Astrocyte of the cerebellum (primary cell): ENCODE results near the gene GNG12.

Experiments used
- DNase-seq: peaks from one replicate; pipeline ENCODE4 v3.0.0-alpha.2; 2011; ENCODE audit warnings: low read depth
- H3K4me3 ChIP-seq: 2 replicates; pipeline ENCODE4 v1.5.1; 2011; ENCODE audit warnings: mild to moderate bottlenecking, low read depth, low read length, moderate library complexity
- CTCF ChIP-seq: IDR thresholded peaks from 2 replicates; pipeline ENCODE4 v1.5.1; 2012; ENCODE audit warnings: low read length, low read depth, moderate library complexity, mild to moderate bottlenecking; ENCODE audit errors: missing control alignments
- in situ Hi-C: cut with HindIII; loops from 2 replicates; pipeline ENCODE4 v1.10.0; 2017; ENCODE audit warnings: low sequenced_read_pairs

Gene GNG12

GRCh38 chr1:67787746-67788145 is 45.5 kb downstream of the GNG12 start:
- no peak overlapping the region for H3K4me3 ChIP-seq
- DNase-seq, result no peak
- in situ Hi-C loops, result no loop called here
- no peak for TF ChIP-seq CTCF

GRCh38 chr1:67785847-67786753 is 47.2 kb downstream of the GNG12 start:
- TF ChIP-seq CTCF, result no peak
- no peak overlapping the region for H3K4me3 ChIP-seq
- in situ Hi-C loops, result no loop called here
- no peak for DNase-seq

DNA sequence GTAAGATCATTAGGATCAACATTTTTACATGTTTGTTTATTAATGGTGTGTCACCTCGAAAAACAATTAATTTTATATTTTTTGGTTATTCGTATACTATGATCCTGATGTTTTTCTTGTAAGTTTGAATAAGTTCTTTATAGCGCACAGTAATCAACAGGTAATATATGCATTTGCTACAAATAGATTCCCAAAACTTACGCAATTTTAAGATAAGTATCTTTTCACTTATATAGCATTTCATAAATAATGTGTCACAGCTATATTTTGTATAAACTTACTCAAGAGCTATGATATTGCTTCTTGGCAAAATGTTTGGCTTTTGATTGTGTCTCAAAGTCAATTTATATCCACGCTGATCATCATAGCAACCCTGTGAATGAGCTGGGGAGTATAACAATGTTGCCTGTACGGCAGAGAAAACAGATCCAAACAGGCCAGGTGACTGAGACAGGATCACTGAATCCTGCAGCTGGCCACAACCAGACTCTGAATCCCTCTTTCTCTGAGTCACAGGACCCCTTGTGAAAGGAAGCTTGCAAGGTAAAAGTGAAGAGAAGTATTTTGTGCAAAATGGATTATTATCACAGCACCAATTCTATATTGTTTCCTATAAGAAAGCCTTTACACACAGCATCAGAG is 48.6 kb downstream of the GNG12 start:
- no peak for DNase-seq
- no peak overlapping the region for H3K4me3 ChIP-seq
- no peak for TF ChIP-seq CTCF
- in situ Hi-C loops, result no loop called here

DNA sequence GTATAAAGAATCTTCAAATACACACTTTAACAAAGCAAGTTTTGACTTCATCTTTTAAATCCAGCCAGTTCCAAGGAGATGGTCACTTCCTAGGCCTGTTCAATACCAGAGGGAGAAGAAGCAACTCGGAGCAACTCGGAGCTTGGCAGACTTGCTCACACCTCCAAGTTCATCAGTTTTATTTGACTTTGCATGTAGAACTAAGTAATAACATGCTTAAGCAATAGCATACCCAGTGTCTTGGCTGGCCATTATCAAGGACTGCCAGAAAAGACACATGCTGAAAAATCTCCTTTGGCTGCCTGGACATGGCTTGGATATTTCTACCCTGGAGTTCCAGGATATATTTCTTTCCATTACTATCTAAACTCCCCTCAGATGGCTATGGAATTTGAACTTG is 52.6 kb downstream of the GNG12 start:
- in situ Hi-C loops, result no loop called here
- no peak for DNase-seq
- H3K4me3 ChIP-seq, result no peak overlapping the region
- no peak for TF ChIP-seq CTCF

DNA sequence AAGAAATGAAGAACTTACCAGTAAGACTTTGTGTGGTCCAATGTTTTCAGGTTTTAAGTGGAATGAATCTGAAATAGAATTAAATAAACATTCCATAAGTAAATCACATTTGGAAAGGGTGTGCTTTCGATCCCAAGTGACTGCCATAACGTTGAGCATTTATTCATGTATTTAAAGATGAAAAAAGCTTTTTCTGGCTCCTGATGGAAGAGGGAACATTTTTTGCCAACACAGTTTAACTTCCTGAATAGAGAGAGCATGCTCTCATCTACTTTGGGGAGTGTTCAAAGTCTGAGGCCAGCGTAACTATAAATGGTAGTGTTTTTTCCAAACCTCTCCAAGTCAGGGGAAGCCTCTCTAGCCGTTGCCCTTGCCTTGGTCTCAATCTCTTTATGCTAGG is 55.8 kb downstream of the GNG12 start:
- no peak overlapping the region for H3K4me3 ChIP-seq
- in situ Hi-C loops, result no loop called here
- TF ChIP-seq CTCF, result no peak
- no peak for DNase-seq

DNA sequence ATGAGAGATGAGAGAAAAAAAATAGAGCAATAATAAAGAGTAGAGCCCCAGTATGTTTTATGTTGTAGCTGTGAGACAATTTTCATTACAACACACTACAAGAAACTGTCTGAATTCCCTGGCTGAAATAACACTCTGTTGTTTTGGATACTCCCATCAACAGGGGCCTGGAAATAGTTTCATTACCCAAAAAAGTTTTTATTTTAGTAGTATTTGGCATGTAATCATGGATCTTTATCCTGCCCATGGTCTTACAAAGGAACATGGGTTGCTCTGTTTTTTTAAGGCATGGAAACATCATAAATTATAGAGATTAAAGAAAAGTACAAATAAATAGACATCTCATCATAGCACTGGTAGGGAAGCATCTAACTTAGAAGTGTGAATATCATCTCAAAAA is 56.3 kb downstream of the GNG12 start:
- DNase-seq, result no peak
- H3K4me3 ChIP-seq, result no peak overlapping the region
- in situ Hi-C loops, result no loop called here
- TF ChIP-seq CTCF, result no peak
